HFF-Myc (cell line): ENCODE data around the gene PID1.

Experiments used
- DNase-seq: peaks from one replicate; pipeline ENCODE4 v3.0.0-alpha.2; 2011; ENCODE audit warnings: low read depth; ENCODE audit errors: extremely low read depth
- H3K4me3 ChIP-seq: replicated peaks from 2 replicates; pipeline ENCODE4 v1.5.1; 2011; ENCODE audit warnings: low read depth, mild to moderate bottlenecking, control low read depth, low read length
- CTCF ChIP-seq: IDR thresholded peaks from 2 replicates; pipeline ENCODE4 v1.5.1; 2012; ENCODE audit warnings: mild to moderate bottlenecking, low read depth, low read length, control low read depth; ENCODE audit errors: missing control alignments

Gene PID1

GRCh38 chr2:229206548-229206947, 64.5 kb downstream of the PID1 start:
- no peak overlapping the region for H3K4me3 ChIP-seq
- TF ChIP-seq CTCF = no peak
- DNase-seq = no peak

GRCh38 chr2:229205704-229206103, 65.4 kb downstream of the PID1 start:
- no peak overlapping the region for H3K4me3 ChIP-seq
- DNase-seq = no peak
- TF ChIP-seq CTCF = no peak

GRCh38 chr2:229202646-229203045, 68.4 kb downstream of the PID1 start:
- TF ChIP-seq CTCF = no peak
- no peak overlapping the region for H3K4me3 ChIP-seq
- DNase-seq = no peak

GRCh38 chr2:229201521-229201920, 69.6 kb downstream of the PID1 start:
- no peak for TF ChIP-seq CTCF
- H3K4me3 ChIP-seq = no peak overlapping the region
- no peak for DNase-seq

- no peak for TF ChIP-seq CTCF
- H3K4me3 ChIP-seq = no peak overlapping the region
- DNase-seq = no peak
Measured at GRCh38 chr2:229199267-229199666, 71.8 kb downstream of the PID1 start.

DNA sequence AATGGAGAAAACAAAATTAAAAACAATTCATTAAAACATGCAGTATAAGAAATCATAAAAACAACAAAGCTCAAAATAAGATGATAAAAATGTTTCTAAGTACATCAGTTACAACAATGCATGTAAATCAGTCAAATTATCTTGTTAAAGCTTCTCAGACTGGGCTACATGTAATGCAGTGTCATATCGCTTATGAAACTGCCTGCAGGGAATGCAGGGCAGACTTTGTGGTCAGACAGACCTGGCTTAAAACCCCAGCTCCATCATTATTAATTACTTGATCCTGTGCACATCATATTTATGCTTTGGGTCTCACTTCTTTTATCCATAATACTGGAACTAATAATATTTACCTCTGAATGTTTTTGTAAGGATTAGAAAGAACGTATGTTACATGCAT, 74.6 kb downstream of the PID1 start:
- H3K4me3 ChIP-seq = no peak overlapping the region
- TF ChIP-seq CTCF = no peak
- no peak for DNase-seq

GRCh38 chr2:229195346-229195947, 75.6 kb downstream of the PID1 start:
- TF ChIP-seq CTCF = no peak
- no peak overlapping the region for H3K4me3 ChIP-seq
- DNase-seq = no peak
